Frontal cortex (tissue), 4 donors: ENCODE results near the gene HIBCH. TPM values are rescaled to one million over a fixed set of nuclear protein-coding genes. Genes with fewer than 3 reads are reported as not detected.
A peak's percentile ranks its signal among the peaks of the same experiment; 100 is the strongest.
"Not testable (repeated sequence)": the region's sequence is repeated elsewhere in the genome, so short reads cannot be mapped to it uniquely, and the experiment has no call there.

Source experiments
- DNase-seq, 2 donors: peaks; one replicate each; pipeline ENCODE4 v3.0.0; 2012; ENCODE audit warnings: low spot score in 2 of 2
- FAIRE-seq: peaks from 2 replicates; lab custom pipeline; 2012; peaks lifted over from hg19 to GRCh38; lab: Jason Lieb, UNC
- total RNA-seq: library from RNA; depleted of rRNA; stranded (reverse); fragments of >200 nt; gene quantifications from one replicate; pipeline ENCODE4 v1.2.3, GENCODE V29; 2014
- donor health status: control.
- donor health status: control.
- donor health status: control.

HIBCH gene
- total RNA-seq, 1 donor from 2014 or later: 11.0 TPM

GRCh38 chr2:190170673-190171072, 149.0 kb downstream of the HIBCH start:
- no peak for DNase-seq
- no peak for FAIRE-seq

GRCh38 chr2:190169221-190170072, 150.2 kb downstream of the HIBCH start:
- FAIRE-seq: no peak
- DNase-seq: no peak

- DNase-seq (no peak), FAIRE-seq (no peak)
These were observed 151.9 kb downstream of the HIBCH start for GRCh38 chr2:190167702-190168101.

- DNase-seq (no peak), FAIRE-seq (no peak)
These were observed 154.1 kb downstream of the HIBCH start for GRCh38 chr2:190165491-190165890.

GRCh38 chr2:190162851-190163250, 156.8 kb downstream of the HIBCH start:
- no peak for FAIRE-seq
- DNase-seq: no peak

- FAIRE-seq (no peak), DNase-seq (peak in 1 of 2 donors; percentile 8)
These were observed 160.2 kb downstream of the HIBCH start for GRCh38 chr2:190159453-190159852.

GRCh38 chr2:190158798-190159434, 160.7 kb downstream of the HIBCH start:
- FAIRE-seq: no peak
- no peak for DNase-seq

GRCh38 chr2:190157613-190158528, 161.8 kb downstream of the HIBCH start:
- FAIRE-seq: peak; percentile 23
- DNase-seq: not testable (repeated sequence)

- no peak for DNase-seq
- no peak for FAIRE-seq
These were observed 163.0 kb downstream of the HIBCH start for GRCh38 chr2:190156530-190157212.

Other genes starting within 250 kb of the HIBCH start
- 11.0 TPM for gene INPP1, start 23.8 kb upstream of the HIBCH start, total RNA-seq
- 35.5 TPM for gene MFSD6, start 88.5 kb upstream of the HIBCH start, total RNA-seq
- gene NEMP2, start 214.9 kb upstream of the HIBCH start, total RNA-seq: 2.4 TPM